GM12878 (cell line): Measurements from ENCODE around the gene TMBIM1. TPM values are rescaled to one million over a fixed set of nuclear protein-coding genes. Genes with fewer than 3 reads are reported as not detected.

ENCODE experiments used
- BCL11A ChIP-seq: IDR thresholded peaks from 2 replicates; pipeline ENCODE4 v1.6.1; 2011; ENCODE audit warnings: low read depth, low read length
- CBX5 ChIP-seq: sonication (generic); IDR thresholded peaks from 2 replicates; pipeline ENCODE4 v1.6.1; 2016; ENCODE audit warnings: low read depth, moderate library complexity, mild to moderate bottlenecking, inconsistent platforms
- CHD2 ChIP-seq: IDR thresholded peaks from 2 replicates; pipeline ENCODE4 v1.6.1; 2011; ENCODE audit warnings: low read depth, low read length, improper control_type of control experiment, borderline replicate concordance
- IKZF2 ChIP-seq, 2 experiments: fragments of 450-650 bp; IDR thresholded peaks; 2 replicates each; pipeline ENCODE4 v1.6.1; 2017; ENCODE audit warnings: mild to moderate bottlenecking in 2 of 2, moderate library complexity in 2 of 2
- KAT2A ChIP-seq: conservative IDR thresholded peaks from 2 replicates; pipeline ENCODE4 v1.6.1; 2011; ENCODE audit warnings: low read depth, low read length; ENCODE audit not compliant: control insufficient read depth
- LARP7 ChIP-seq: fragments of 450-650 bp; IDR thresholded peaks from 2 replicates; pipeline ENCODE4 v1.6.1; 2017; ENCODE audit warnings: mild to moderate bottlenecking
- MEF2B ChIP-seq: fragments of 450-650 bp; IDR thresholded peaks from 2 replicates; pipeline ENCODE4 v1.6.1; 2018; ENCODE audit warnings: mild to moderate bottlenecking, moderate library complexity; ENCODE audit not compliant: partially characterized antibody, poor library complexity, severe bottlenecking
- RBBP5 ChIP-seq: fragments of 200-600 bp; sonication (generic); conservative IDR thresholded peaks from 2 replicates; pipeline ENCODE4 v1.6.1; 2016
- RELA ChIP-seq: fragments of 450-650 bp; IDR thresholded peaks from 2 replicates; pipeline ENCODE4 v1.8.0; 2014; ENCODE audit warnings: borderline replicate concordance; ENCODE audit not compliant: partially characterized antibody
- SMAD1 ChIP-seq: fragments of 450-650 bp; IDR thresholded peaks from 2 replicates; pipeline ENCODE4 v1.6.1; 2018; ENCODE audit warnings: mild to moderate bottlenecking, low read depth; ENCODE audit not compliant: partially characterized antibody
- SRF ChIP-seq, 2 experiments: IDR thresholded peaks; 2 replicates each; pipeline ENCODE4 v1.6.1; 2011; ENCODE audit warnings: low read depth in 2 of 2, low read length in 2 of 2, mild to moderate bottlenecking in 1 of 2, moderate library complexity in 1 of 2
- USF2 ChIP-seq: IDR thresholded peaks from 2 replicates; pipeline ENCODE4 v1.6.1; 2011; ENCODE audit warnings: low read depth, low read length, improper control_type of control experiment, borderline replicate concordance
- ZNF207 ChIP-seq: fragments of 450-650 bp; IDR thresholded peaks from 2 replicates; pipeline ENCODE4 v1.6.1; 2014; ENCODE audit warnings: antibody characterized with exemption, mild to moderate bottlenecking, borderline replicate concordance
- ZSCAN29 ChIP-seq: fragments of 450-650 bp; IDR thresholded peaks from 2 replicates; pipeline ENCODE4 v1.6.1; 2017; ENCODE audit warnings: mild to moderate bottlenecking, moderate library complexity
- polyA plus RNA-seq, 11 experiments: library from polyadenylated mRNA; depleted of rRNA in 4 of 11; unstranded in 6 of 11; stranded (reverse) in 5 of 11; fragments of >200 nt; fragmentation: Nextera tagmentation in 4 of 11; fragmentation: Illumina TruSeq in 1 of 11; extraction: Ambion mirVana in 4 of 11; extraction: Trizol in 1 of 11; gene quantifications; 1 replicate in 1 of 11; 2 replicates in 10 of 11; pipeline versions ENCODE4 v1.2.1 to v1.2.3, GENCODE V29; 2011 to 2016; ENCODE audit warnings: inconsistent platforms in 2 of 11, missing spikeins in 2 of 11, low read depth in 1 of 11
- total RNA-seq, 4 experiments: library from RNA; depleted of rRNA in 3 of 4; stranded (reverse); fragments of >200 nt in 3 of 4; fragmentation: Illumina TruSeq in 1 of 4; extraction: Trizol in 1 of 4; gene quantifications; 2 replicates each; pipeline versions ENCODE4 v1.2.1 to v1.2.3, GENCODE V29; 2013 to 2021
- TF ChIP-seq, protein P1 (sequence below): fragments of 450-650 bp; IDR thresholded peaks from 2 replicates; pipeline ENCODE4 v1.6.1; 2017; ENCODE audit warnings: mild to moderate bottlenecking
- TF ChIP-seq, protein P2 (sequence below): IDR thresholded peaks from 2 replicates; pipeline ENCODE4 v1.6.1; 2012; ENCODE audit warnings: low read depth, low read length, improper control_type of control experiment
- TF ChIP-seq, protein P3 (sequence below): fragments of 450-650 bp; formaldehyde crosslinking; IDR thresholded peaks from 2 replicates; pipeline ENCODE4 v1.4.0; 2020; ENCODE audit warnings: mild to moderate bottlenecking, moderate library complexity
- TF ChIP-seq, protein P4 (sequence below): IDR thresholded peaks from 2 replicates; pipeline ENCODE4 v1.6.1; 2012; ENCODE audit warnings: low read depth, low read length, improper control_type of control experiment
- TF ChIP-seq, protein P5 (sequence below): IDR thresholded peaks from 2 replicates; pipeline ENCODE4 v1.6.1; 2012; ENCODE audit warnings: low read depth, low read length, improper control_type of control experiment

Gene TMBIM1
- total and polyA plus RNA-seq, 10 of the 15 experiments (the other 5 are each of a cell fraction or from before 2014, with no cell fraction given): 6.1 to 38.3 (median 26.2) TPM

GRCh38 chr2:218269900-218270720 lies 22.2 kb downstream of the TMBIM1 start, which contains the start of the genes AAMP and PNKD (continued):
- TF ChIP-seq, protein P1, sequence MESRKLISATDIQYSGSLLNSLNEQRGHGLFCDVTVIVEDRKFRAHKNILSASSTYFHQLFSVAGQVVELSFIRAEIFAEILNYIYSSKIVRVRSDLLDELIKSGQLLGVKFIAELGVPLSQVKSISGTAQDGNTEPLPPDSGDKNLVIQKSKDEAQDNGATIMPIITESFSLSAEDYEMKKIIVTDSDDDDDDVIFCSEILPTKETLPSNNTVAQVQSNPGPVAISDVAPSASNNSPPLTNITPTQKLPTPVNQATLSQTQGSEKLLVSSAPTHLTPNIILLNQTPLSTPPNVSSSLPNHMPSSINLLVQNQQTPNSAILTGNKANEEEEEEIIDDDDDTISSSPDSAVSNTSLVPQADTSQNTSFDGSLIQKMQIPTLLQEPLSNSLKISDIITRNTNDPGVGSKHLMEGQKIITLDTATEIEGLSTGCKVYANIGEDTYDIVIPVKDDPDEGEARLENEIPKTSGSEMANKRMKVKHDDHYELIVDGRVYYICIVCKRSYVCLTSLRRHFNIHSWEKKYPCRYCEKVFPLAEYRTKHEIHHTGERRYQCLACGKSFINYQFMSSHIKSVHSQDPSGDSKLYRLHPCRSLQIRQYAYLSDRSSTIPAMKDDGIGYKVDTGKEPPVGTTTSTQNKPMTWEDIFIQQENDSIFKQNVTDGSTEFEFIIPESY: no peak; the same call in 1 of the 2 replicates
- TF ChIP-seq KAT2A (no peak), ZSCAN29 (no peak), LARP7 (peak; percentile 47; the same call in 1 of the 2 replicates), ZNF207 (no peak; the same call in 1 of the 2 replicates), SMAD1 (no peak), MEF2B (no peak), USF2 (peak; percentile 15; the same call in 1 of the 2 replicates), SRF (IDR thresholded peaks at IDR 0.05; ENCODE audit: low read depth in 2 of 2, low read length in 2 of 2) (no peak), RBBP5 (no peak), CHD2 (peak; percentile 96), RELA (peak; percentile 53), CBX5 (no peak), BCL11A (no peak), IKZF2 (IDR thresholded peaks at IDR 0.05) (peak in 1 of 2 experiments; percentile 55; a peak in 1 of 4 replicates)
- TF ChIP-seq, protein P2, sequence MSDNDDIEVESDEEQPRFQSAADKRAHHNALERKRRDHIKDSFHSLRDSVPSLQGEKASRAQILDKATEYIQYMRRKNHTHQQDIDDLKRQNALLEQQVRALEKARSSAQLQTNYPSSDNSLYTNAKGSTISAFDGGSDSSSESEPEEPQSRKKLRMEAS: peak; percentile 34; the same call in 1 of the 2 replicates
- TF ChIP-seq, protein P3, sequence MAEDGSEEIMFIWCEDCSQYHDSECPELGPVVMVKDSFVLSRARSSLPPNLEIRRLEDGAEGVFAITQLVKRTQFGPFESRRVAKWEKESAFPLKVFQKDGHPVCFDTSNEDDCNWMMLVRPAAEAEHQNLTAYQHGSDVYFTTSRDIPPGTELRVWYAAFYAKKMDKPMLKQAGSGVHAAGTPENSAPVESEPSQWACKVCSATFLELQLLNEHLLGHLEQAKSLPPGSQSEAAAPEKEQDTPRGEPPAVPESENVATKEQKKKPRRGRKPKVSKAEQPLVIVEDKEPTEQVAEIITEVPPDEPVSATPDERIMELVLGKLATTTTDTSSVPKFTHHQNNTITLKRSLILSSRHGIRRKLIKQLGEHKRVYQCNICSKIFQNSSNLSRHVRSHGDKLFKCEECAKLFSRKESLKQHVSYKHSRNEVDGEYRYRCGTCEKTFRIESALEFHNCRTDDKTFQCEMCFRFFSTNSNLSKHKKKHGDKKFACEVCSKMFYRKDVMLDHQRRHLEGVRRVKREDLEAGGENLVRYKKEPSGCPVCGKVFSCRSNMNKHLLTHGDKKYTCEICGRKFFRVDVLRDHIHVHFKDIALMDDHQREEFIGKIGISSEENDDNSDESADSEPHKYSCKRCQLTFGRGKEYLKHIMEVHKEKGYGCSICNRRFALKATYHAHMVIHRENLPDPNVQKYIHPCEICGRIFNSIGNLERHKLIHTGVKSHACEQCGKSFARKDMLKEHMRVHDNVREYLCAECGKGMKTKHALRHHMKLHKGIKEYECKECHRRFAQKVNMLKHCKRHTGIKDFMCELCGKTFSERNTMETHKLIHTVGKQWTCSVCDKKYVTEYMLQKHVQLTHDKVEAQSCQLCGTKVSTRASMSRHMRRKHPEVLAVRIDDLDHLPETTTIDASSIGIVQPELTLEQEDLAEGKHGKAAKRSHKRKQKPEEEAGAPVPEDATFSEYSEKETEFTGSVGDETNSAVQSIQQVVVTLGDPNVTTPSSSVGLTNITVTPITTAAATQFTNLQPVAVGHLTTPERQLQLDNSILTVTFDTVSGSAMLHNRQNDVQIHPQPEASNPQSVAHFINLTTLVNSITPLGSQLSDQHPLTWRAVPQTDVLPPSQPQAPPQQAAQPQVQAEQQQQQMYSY (CRISPR knock-in tag): no peak
- TF ChIP-seq, protein P4, sequence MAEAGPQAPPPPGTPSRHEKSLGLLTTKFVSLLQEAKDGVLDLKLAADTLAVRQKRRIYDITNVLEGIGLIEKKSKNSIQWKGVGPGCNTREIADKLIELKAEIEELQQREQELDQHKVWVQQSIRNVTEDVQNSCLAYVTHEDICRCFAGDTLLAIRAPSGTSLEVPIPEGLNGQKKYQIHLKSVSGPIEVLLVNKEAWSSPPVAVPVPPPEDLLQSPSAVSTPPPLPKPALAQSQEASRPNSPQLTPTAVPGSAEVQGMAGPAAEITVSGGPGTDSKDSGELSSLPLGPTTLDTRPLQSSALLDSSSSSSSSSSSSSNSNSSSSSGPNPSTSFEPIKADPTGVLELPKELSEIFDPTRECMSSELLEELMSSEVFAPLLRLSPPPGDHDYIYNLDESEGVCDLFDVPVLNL: peak; percentile 61; the same call in 1 of the 2 replicates
- TF ChIP-seq, protein P5, sequence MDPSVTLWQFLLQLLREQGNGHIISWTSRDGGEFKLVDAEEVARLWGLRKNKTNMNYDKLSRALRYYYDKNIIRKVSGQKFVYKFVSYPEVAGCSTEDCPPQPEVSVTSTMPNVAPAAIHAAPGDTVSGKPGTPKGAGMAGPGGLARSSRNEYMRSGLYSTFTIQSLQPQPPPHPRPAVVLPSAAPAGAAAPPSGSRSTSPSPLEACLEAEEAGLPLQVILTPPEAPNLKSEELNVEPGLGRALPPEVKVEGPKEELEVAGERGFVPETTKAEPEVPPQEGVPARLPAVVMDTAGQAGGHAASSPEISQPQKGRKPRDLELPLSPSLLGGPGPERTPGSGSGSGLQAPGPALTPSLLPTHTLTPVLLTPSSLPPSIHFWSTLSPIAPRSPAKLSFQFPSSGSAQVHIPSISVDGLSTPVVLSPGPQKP: peak; percentile 52; the same call in 1 of the 2 replicates
